H9 (cell line): ENCODE results near the gene OSBP. TPM values are rescaled to one million over a fixed set of nuclear protein-coding genes. Genes with fewer than 3 reads are reported as not detected.

Experiments
- DNase-seq: peaks from one replicate; pipeline ENCODE4 v3.0.0-alpha.2; 2017
- H2AFZ ChIP-seq: one replicate; pipeline ENCODE4 v1.6.1; 2013; ENCODE audit warnings: mild to moderate bottlenecking, low read length, control low read depth, moderate library complexity
- H2AK5ac ChIP-seq: 2 replicates; pipeline ENCODE4 v1.6.1; 2013; ENCODE audit warnings: low read length, control low read depth, mixed read lengths; ENCODE audit not compliant: insufficient read length
- H2BK120ac ChIP-seq: one replicate; pipeline ENCODE4 v1.6.1; 2013; ENCODE audit warnings: low read depth, mild to moderate bottlenecking, low read length, control low read depth, inconsistent platforms; ENCODE audit not compliant: poor library complexity, severe bottlenecking
- H2BK12ac ChIP-seq: 2 replicates; pipeline ENCODE4 v1.6.1; 2013; ENCODE audit warnings: low read length, control low read depth, mixed read lengths, low read depth; ENCODE audit not compliant: insufficient read length
- H2BK15ac ChIP-seq: 2 replicates; pipeline ENCODE4 v1.6.1; 2013; ENCODE audit warnings: low read depth, low read length, control low read depth
- H2BK20ac ChIP-seq: one replicate; pipeline ENCODE4 v1.6.1; 2013; ENCODE audit warnings: low read depth, mild to moderate bottlenecking, low read length, control low read depth, inconsistent platforms; ENCODE audit not compliant: poor library complexity, severe bottlenecking
- H2BK5ac ChIP-seq: 2 replicates; pipeline ENCODE4 v1.6.1; 2013; ENCODE audit warnings: low read length, control low read depth, mixed read lengths; ENCODE audit not compliant: insufficient read length
- H3K14ac ChIP-seq: 2 replicates; pipeline ENCODE4 v1.6.1; 2013; ENCODE audit warnings: low read length, control low read depth; ENCODE audit not compliant: insufficient read depth
- H3K18ac ChIP-seq: 2 replicates; pipeline ENCODE4 v1.6.1; 2013; ENCODE audit warnings: low read depth, mild to moderate bottlenecking, mixed read lengths, low read length, control low read depth; ENCODE audit not compliant: insufficient read length
- H3K23ac ChIP-seq: 2 replicates; pipeline ENCODE4 v1.6.1; 2013; ENCODE audit warnings: low read length, control low read depth, mixed read lengths, low read depth; ENCODE audit not compliant: insufficient read length
- H3K23me2 ChIP-seq: 2 replicates; pipeline ENCODE4 v1.6.1; 2013; ENCODE audit warnings: low read depth, mild to moderate bottlenecking, mixed read lengths, low read length, control low read depth; ENCODE audit not compliant: insufficient read length, poor library complexity, severe bottlenecking
- H3K27ac ChIP-seq: 2 replicates; pipeline ENCODE4 v1.5.1; 2013; ENCODE audit warnings: low read length, control low read depth, mixed read lengths, low read depth; ENCODE audit not compliant: insufficient read length
- H3K27me3 ChIP-seq: 2 replicates; pipeline ENCODE4 v1.6.1; 2013; ENCODE audit warnings: low read length, control low read depth, inconsistent platforms; ENCODE audit not compliant: insufficient read depth
- H3K4ac ChIP-seq: 2 replicates; pipeline ENCODE4 v1.6.1; 2013; ENCODE audit warnings: low read depth, mild to moderate bottlenecking, control low read depth, inconsistent platforms, low read length, moderate library complexity
- H3K4me1 ChIP-seq: 2 replicates; pipeline ENCODE4 v1.6.1; 2013; ENCODE audit warnings: low read length, control low read depth, inconsistent platforms; ENCODE audit not compliant: insufficient read depth
- H3K4me2 ChIP-seq: 2 replicates; pipeline ENCODE4 v1.6.1; 2013; ENCODE audit warnings: low read length, control low read depth, mixed read lengths; ENCODE audit not compliant: insufficient read length, insufficient read depth
- H3K56ac ChIP-seq: 2 replicates; pipeline ENCODE4 v1.6.1; 2013; ENCODE audit warnings: low read depth, mild to moderate bottlenecking, mixed read lengths, low read length, control low read depth; ENCODE audit not compliant: insufficient read length
- H3K79me1 ChIP-seq: 2 replicates; pipeline ENCODE4 v1.6.1; 2013; ENCODE audit warnings: low read depth, mild to moderate bottlenecking, moderate library complexity, low read length, control low read depth, inconsistent platforms; ENCODE audit not compliant: insufficient read depth, poor library complexity, severe bottlenecking
- H3K79me2 ChIP-seq: 2 replicates; pipeline ENCODE4 v1.6.1; 2013; ENCODE audit warnings: low read length, control low read depth, inconsistent platforms; ENCODE audit not compliant: insufficient read depth
- H3K9ac ChIP-seq: 2 replicates; pipeline ENCODE4 v1.6.1; 2013; ENCODE audit warnings: low read length, control low read depth, mixed read lengths; ENCODE audit not compliant: insufficient read length; ENCODE audit errors: extremely low read depth
- H3K9me3 ChIP-seq: one replicate; pipeline ENCODE4 v1.6.1; 2013; ENCODE audit warnings: low read depth, low read length, inconsistent platforms; ENCODE audit not compliant: control insufficient read depth
- H3T11ph ChIP-seq: one replicate; pipeline ENCODE4 v1.6.1; 2013; ENCODE audit warnings: mild to moderate bottlenecking, low read length, control low read depth, inconsistent platforms
- H4K20me1 ChIP-seq: one replicate; pipeline ENCODE4 v1.6.1; 2013; ENCODE audit not compliant: control insufficient read depth, insufficient read length, insufficient read depth
- H4K5ac ChIP-seq: 2 replicates; pipeline ENCODE4 v1.6.1; 2013; ENCODE audit warnings: low read depth, mild to moderate bottlenecking, mixed read lengths, low read length, control low read depth; ENCODE audit not compliant: insufficient read length
- H4K8ac ChIP-seq: replicated peaks from 2 replicates; pipeline ENCODE4 v1.6.1; 2013; ENCODE audit warnings: low read length, control low read depth, mixed read lengths, low read depth; ENCODE audit not compliant: insufficient read length
- H4K91ac ChIP-seq: 2 replicates; pipeline ENCODE4 v1.6.1; 2013; ENCODE audit warnings: low read depth, mild to moderate bottlenecking, moderate library complexity, mixed read lengths, low read length, control low read depth; ENCODE audit not compliant: insufficient read length
- H3K27ac Mint-ChIP-seq, 3 experiments: 2 replicates in 2 of 3; 3 replicates in 1 of 3; pipeline ENCODE4 v1.8.0; 2020 to 2021; ENCODE audit warnings: mixed read lengths in 3 of 3, mild to moderate bottlenecking in 1 of 3, moderate library complexity in 1 of 3
- H3K27me3 Mint-ChIP-seq: 2 replicates; pipeline ENCODE4 v1.8.0; 2021; ENCODE audit warnings: low read depth, mild to moderate bottlenecking, moderate library complexity, mixed read lengths
- H3K36me3 Mint-ChIP-seq, 3 experiments: 2 replicates in 2 of 3; 3 replicates in 1 of 3; pipeline ENCODE4 v1.8.0; 2020 to 2021; ENCODE audit warnings: low read depth in 3 of 3, mixed read lengths in 3 of 3; ENCODE audit not compliant: insufficient read depth in 1 of 3
- H3K4me1 Mint-ChIP-seq, 2 experiments: 2 replicates each; pipeline ENCODE4 v1.8.0; 2020; ENCODE audit warnings: mixed read lengths in 2 of 2
- H3K4me3 Mint-ChIP-seq, 2 experiments: 2 replicates in 1 of 2; 3 replicates in 1 of 2; pipeline ENCODE4 v1.8.0; 2020 to 2021; ENCODE audit warnings: mild to moderate bottlenecking in 2 of 2, mixed read lengths in 2 of 2, moderate library complexity in 1 of 2
- H3K9me3 Mint-ChIP-seq, 2 experiments: 2 replicates in 1 of 2; 3 replicates in 1 of 2; pipeline ENCODE4 v1.8.0; 2020; ENCODE audit warnings: mild to moderate bottlenecking in 2 of 2, mixed read lengths in 2 of 2, moderate library complexity in 1 of 2
- WGBS: extraction: QIAGEN DNeasy Blood & Tissue Kit; methylation state at CpG from one replicate; pipeline ENCODE4 v1.1.7; 2013; ENCODE audit warnings: missing lambda C conversion rate, low lambda C conversion rate, mixed read lengths; ENCODE audit not compliant: insufficient read length; ENCODE audit errors: extremely low coverage; 5-methylcytosine and 5-hydroxymethylcytosine counted together
- total RNA-seq: library from RNA; stranded (reverse); gene quantifications from 2 replicates; pipeline ENCODE4 v1.2.1, GENCODE V29; 2021
- TF ChIP-seq, protein P1 (sequence below): fragments of 200-600 bp; sonication (generic); conservative IDR thresholded peaks from 3 replicates; pipeline ENCODE4 v1.8.0; 2021; ENCODE audit warnings: antibody characterized with exemption, mild to moderate bottlenecking

The OSBP gene
- total RNA-seq, 1 experiment from 2014 or later, result 48.5 TPM

- Histone ChIP-seq H4K91ac (no peak overlapping the region), H3K4ac (no peak overlapping the region), H3K23me2 (no peaks in the 10 kb centered on the region), H2BK12ac (no peak overlapping the region), H3K9ac (no peak overlapping the region), H2AFZ (no peak overlapping the region), H3K23ac (no peak overlapping the region), H2AK5ac (no peak overlapping the region), H3K27ac (no peak overlapping the region), H3K9me3 (no peaks in the 10 kb centered on the region), H4K20me1 (no peaks in the 10 kb centered on the region), H2BK15ac (no peak overlapping the region), H3K4me1 (peaks cover 4% of the 10 kb centered on the region), H2BK5ac (no peak overlapping the region), H3T11ph (no peak overlapping the region), H4K5ac (no peak overlapping the region), H2BK20ac (no peak overlapping the region), H3K18ac (no peak overlapping the region), H4K8ac (no peak overlapping the region), H2BK120ac (no peak overlapping the region), H3K79me1 (peaks cover 4% of the 10 kb centered on the region), H3K56ac (no peak overlapping the region), H3K4me2 (no peak overlapping the region), H3K14ac (no peak overlapping the region), H3K79me2 (no peaks in the 10 kb centered on the region), H3K27me3 (no peaks in the 10 kb centered on the region)
- no peaks in the 10 kb centered on the region for H3K27me3 Mint-ChIP-seq
- no peak for DNase-seq
- H3K9me3 Mint-ChIP-seq, result no peaks in the 10 kb centered on the region
- TF ChIP-seq, protein P1, sequence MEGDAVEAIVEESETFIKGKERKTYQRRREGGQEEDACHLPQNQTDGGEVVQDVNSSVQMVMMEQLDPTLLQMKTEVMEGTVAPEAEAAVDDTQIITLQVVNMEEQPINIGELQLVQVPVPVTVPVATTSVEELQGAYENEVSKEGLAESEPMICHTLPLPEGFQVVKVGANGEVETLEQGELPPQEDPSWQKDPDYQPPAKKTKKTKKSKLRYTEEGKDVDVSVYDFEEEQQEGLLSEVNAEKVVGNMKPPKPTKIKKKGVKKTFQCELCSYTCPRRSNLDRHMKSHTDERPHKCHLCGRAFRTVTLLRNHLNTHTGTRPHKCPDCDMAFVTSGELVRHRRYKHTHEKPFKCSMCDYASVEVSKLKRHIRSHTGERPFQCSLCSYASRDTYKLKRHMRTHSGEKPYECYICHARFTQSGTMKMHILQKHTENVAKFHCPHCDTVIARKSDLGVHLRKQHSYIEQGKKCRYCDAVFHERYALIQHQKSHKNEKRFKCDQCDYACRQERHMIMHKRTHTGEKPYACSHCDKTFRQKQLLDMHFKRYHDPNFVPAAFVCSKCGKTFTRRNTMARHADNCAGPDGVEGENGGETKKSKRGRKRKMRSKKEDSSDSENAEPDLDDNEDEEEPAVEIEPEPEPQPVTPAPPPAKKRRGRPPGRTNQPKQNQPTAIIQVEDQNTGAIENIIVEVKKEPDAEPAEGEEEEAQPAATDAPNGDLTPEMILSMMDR, result no peak
- peaks cover 8 to 69% (median 59%) of the 10 kb centered on the region in 3 experiments; a peak in 6 of 7 replicates for H3K36me3 Mint-ChIP-seq
- H3K27ac Mint-ChIP-seq, result no peak overlapping the region
- no CpG with 5 or more reads among the region's 1 CpG for WGBS
- H3K4me3 Mint-ChIP-seq, result no peak overlapping the region
- peaks cover 0 to 10% of the 10 kb centered on the region in 2 experiments; a peak in 2 of 4 replicates for H3K4me1 Mint-ChIP-seq
Measured at GRCh38 chr11:59660621-59661020, 45.0 kb upstream of the OSBP start.
